SK-N-SH (cell line): ENCODE data around the gene TMEM150A. TPM values are rescaled to one million over a fixed set of nuclear protein-coding genes. Genes with fewer than 3 reads are reported as not detected.
A peak's percentile ranks its signal among the peaks of the same experiment; 100 is the strongest.

Experiments
- CTCF ChIA-PET: fragments of 300-600, 350-600 bp; formaldehyde crosslinking; extraction: SDS; loops from one replicate; lab custom pipeline; 2021; lab: Yijun Ruan, JAX
- POLR2A ChIA-PET: fragments of 350-600 bp; sonication (Branson Sonifier 250); formaldehyde crosslinking; extraction: SDS; loops from one replicate; lab custom pipeline; 2020; ENCODE audit warnings: antibody characterized with exemption, inconsistent platforms; lab: Yijun Ruan, JAX
- DNase-seq: peaks from one replicate; pipeline ENCODE4 v3.0.0; 2012
- H2AFZ ChIP-seq: fragments of 200-600 bp; sonication (generic); 2 replicates; pipeline ENCODE4 v1.8.1; 2016; ENCODE audit warnings: antibody characterized with exemption, mild to moderate bottlenecking, low read depth
- H3F3A ChIP-seq: fragments of 200-600 bp; sonication (generic); replicated peaks from 2 replicates; pipeline ENCODE3; 2016; ENCODE audit warnings: antibody characterized with exemption, mild to moderate bottlenecking; ENCODE audit not compliant: insufficient read depth
- H3K27ac ChIP-seq, 2 experiments: fragments of 200-500 bp in 1 of 2; fragments of 200-600 bp in 1 of 2; sonication (Bioruptor generic) in 1 of 2; sonication (generic), shearing (Covaris generic) in 1 of 2; 2 replicates each; pipeline versions ENCODE4 v1.5.1 to v1.6.1; 2014 to 2016; ENCODE audit warnings: low read depth in 2 of 2, inconsistent platforms in 1 of 2, low read length in 1 of 2, mild to moderate bottlenecking in 1 of 2, mixed read lengths in 1 of 2
- H3K27me3 ChIP-seq: fragments of 200-600 bp; sonication (generic), shearing (Covaris generic); 2 replicates; pipeline ENCODE4 v1.6.1; 2016; ENCODE audit warnings: mixed run types; ENCODE audit not compliant: insufficient read depth
- H3K36me3 ChIP-seq, 2 experiments: fragments of 200-500 bp in 1 of 2; fragments of 200-600 bp in 1 of 2; sonication (Bioruptor generic) in 1 of 2; sonication (generic) in 1 of 2; replicated peaks in 1 of 2; 2 replicates each; pipeline versions ENCODE3 to v1.5.1; 2014 to 2016; ENCODE audit warnings: low read length in 1 of 2, mild to moderate bottlenecking in 1 of 2; ENCODE audit not compliant: insufficient read depth in 2 of 2, control insufficient read depth in 1 of 2
- H3K4me1 ChIP-seq, 2 experiments: fragments of 200-500 bp in 1 of 2; fragments of 200-600 bp in 1 of 2; sonication (Bioruptor generic) in 1 of 2; sonication (generic), shearing (Covaris generic) in 1 of 2; 2 replicates each; pipeline versions ENCODE4 v1.5.1 to v1.6.1; 2014 to 2016; ENCODE audit warnings: low read depth in 1 of 2, low read length in 1 of 2, mixed run types in 1 of 2; ENCODE audit not compliant: insufficient read depth in 2 of 2, control insufficient read depth in 1 of 2
- H3K4me2 ChIP-seq: fragments of 200-600 bp; sonication (generic), shearing (Covaris generic); 2 replicates; pipeline ENCODE4 v1.6.1; 2017; ENCODE audit warnings: mixed run types
- H3K4me3 ChIP-seq, 2 experiments: fragments of 200-500 bp in 1 of 2; fragments of 200-600 bp in 1 of 2; sonication (Bioruptor generic) in 1 of 2; sonication (generic), shearing (Covaris generic) in 1 of 2; 2 replicates each; pipeline versions ENCODE4 v1.5.1 to v1.8.1; 2014 to 2016; ENCODE audit warnings: low read depth in 2 of 2, inconsistent platforms in 1 of 2, low read length in 1 of 2, mild to moderate bottlenecking in 1 of 2, mixed read lengths in 1 of 2, moderate library complexity in 1 of 2
- H3K79me2 ChIP-seq: fragments of 200-600 bp; sonication (generic); 2 replicates; pipeline ENCODE4 v1.8.1; 2017; ENCODE audit warnings: mild to moderate bottlenecking; ENCODE audit not compliant: insufficient read depth
- H3K9ac ChIP-seq: fragments of 200-600 bp; sonication (generic); 2 replicates; pipeline ENCODE4 v1.6.1; 2017; ENCODE audit warnings: mixed run types
- H3K9me2 ChIP-seq: fragments of 200-600 bp; sonication (generic); 2 replicates; pipeline ENCODE4 v1.6.1; 2017; ENCODE audit warnings: mixed run types
- H3K9me3 ChIP-seq: fragments of 200-600 bp; sonication (generic); 2 replicates; pipeline ENCODE4 v1.6.1; 2017; ENCODE audit warnings: mixed run types, mild to moderate bottlenecking, moderate library complexity
- H4K20me1 ChIP-seq: fragments of 200-600 bp; sonication (generic); 2 replicates; pipeline ENCODE4 v1.6.1; 2017; ENCODE audit warnings: mild to moderate bottlenecking, mixed run types; ENCODE audit not compliant: insufficient read depth
- CTCF ChIP-seq: fragments of 200-600 bp; sonication (generic); IDR thresholded peaks from 2 replicates; pipeline ENCODE4 v1.6.1; 2017; ENCODE audit warnings: antibody characterized with exemption, mild to moderate bottlenecking, moderate library complexity
- EZH2phosphoT487 ChIP-seq: fragments of 200-600 bp; sonication (generic); IDR thresholded peaks from 2 replicates; pipeline ENCODE4 v1.6.1; 2017; ENCODE audit warnings: low read depth, mixed run types, mild to moderate bottlenecking, antibody characterized with exemption, moderate library complexity, borderline replicate concordance
- FOSL2 ChIP-seq: IDR thresholded peaks from 2 replicates; pipeline ENCODE4 v1.4.0; 2012; ENCODE audit warnings: low read depth, mild to moderate bottlenecking, moderate library complexity, borderline replicate concordance
- FOXJ3 ChIP-seq: sonication (generic); formaldehyde crosslinking; IDR thresholded peaks from 2 replicates; pipeline ENCODE4 v1.5.1; 2020; ENCODE audit warnings: mild to moderate bottlenecking, missing genetic modification reagents
- GABPA ChIP-seq: IDR thresholded peaks from 2 replicates; pipeline ENCODE4 v1.4.0; 2012; ENCODE audit warnings: low read depth, mild to moderate bottlenecking
- GATA2 ChIP-seq: sonication (generic); formaldehyde crosslinking; IDR thresholded peaks from 2 replicates; pipeline ENCODE4 v1.5.0; 2020; ENCODE audit warnings: mild to moderate bottlenecking, missing genetic modification reagents
- IRF3 ChIP-seq: fragments of 150-350 bp; IDR thresholded peaks from 2 replicates; pipeline ENCODE4 v1.6.1; 2016; ENCODE audit warnings: mild to moderate bottlenecking, low read depth, low read length
- MAX ChIP-seq: IDR thresholded peaks from 2 replicates; pipeline ENCODE4 v1.4.0; 2012; ENCODE audit warnings: low read depth
- MEF2A ChIP-seq: IDR thresholded peaks from 2 replicates; pipeline ENCODE4 v1.4.0; 2012; ENCODE audit warnings: low read depth, borderline replicate concordance
- MXI1 ChIP-seq: IDR thresholded peaks from 2 replicates; pipeline ENCODE4 v1.6.1; 2012; ENCODE audit warnings: mild to moderate bottlenecking, low read depth, low read length, improper control_type of control experiment
- NFIC ChIP-seq: IDR thresholded peaks from 2 replicates; pipeline ENCODE4 v1.4.0; 2012; ENCODE audit warnings: borderline replicate concordance
- NRF1 ChIP-seq: IDR thresholded peaks from 2 replicates; pipeline ENCODE4 v1.6.1; 2012; ENCODE audit warnings: low read depth, mild to moderate bottlenecking, low read length
- PBX3 ChIP-seq: IDR thresholded peaks from 2 replicates; pipeline ENCODE4; 2012
- RAD21 ChIP-seq: IDR thresholded peaks from 2 replicates; pipeline ENCODE4 v1.6.1; 2012; ENCODE audit warnings: mild to moderate bottlenecking, low read length
- RCOR1 ChIP-seq: fragments of 150-350 bp; IDR thresholded peaks from 2 replicates; pipeline ENCODE4 v1.6.1; 2017; ENCODE audit warnings: antibody characterized with exemption, low read length
- REST ChIP-seq: IDR thresholded peaks from 2 replicates; pipeline ENCODE4 v1.6.1; 2012; ENCODE audit warnings: mild to moderate bottlenecking, low read depth, low read length, moderate library complexity
- RXRA ChIP-seq: IDR thresholded peaks from 2 replicates; pipeline ENCODE4 v1.4.0; 2012; ENCODE audit warnings: low read depth, mild to moderate bottlenecking, borderline replicate concordance
- SIN3A ChIP-seq: IDR thresholded peaks from 2 replicates; pipeline ENCODE4 v1.6.1; 2012; ENCODE audit warnings: low read depth, mild to moderate bottlenecking, low read length, moderate library complexity, borderline replicate concordance
- SMC3 ChIP-seq: IDR thresholded peaks from 2 replicates; pipeline ENCODE4 v1.6.1; 2012; ENCODE audit warnings: low read depth, low read length, improper control_type of control experiment
- TAF1 ChIP-seq: IDR thresholded peaks from 2 replicates; pipeline ENCODE4 v1.6.1; 2012; ENCODE audit warnings: low read depth, mild to moderate bottlenecking, low read length, moderate library complexity, borderline replicate concordance
- TEAD4 ChIP-seq: IDR thresholded peaks from 2 replicates; pipeline ENCODE4 v1.4.0; 2012; ENCODE audit warnings: mild to moderate bottlenecking, borderline replicate concordance; ENCODE audit not compliant: insufficient read depth
- YY1 ChIP-seq: IDR thresholded peaks from 2 replicates; pipeline ENCODE4 v1.4.0; 2012; ENCODE audit warnings: low read depth, mild to moderate bottlenecking
- WGBS: methylation state at CpG from one replicate; pipeline ENCODE4 v1.1.6; 2017; ENCODE audit warnings: low lambda C conversion rate; 5-methylcytosine and 5-hydroxymethylcytosine counted together
- polyA plus RNA-seq, 3 experiments: library from polyadenylated mRNA; depleted of rRNA; stranded (reverse); fragments of >200 nt; gene quantifications; 2 replicates each; pipeline ENCODE4 v1.2.3, GENCODE V29; 2012

TMEM150A gene
- polyA plus RNA-seq, 1 of the 3 experiments (the other 2 are of a cell fraction): 20.2 TPM

GRCh38 chr2:85551698-85552678 is 50.5 kb downstream of the TMEM150A start:
- TF ChIP-seq CTCF (peak; percentile 94), FOXJ3 (CRISPR knock-in tag) (no peak), MXI1 (no peak), IRF3 (no peak), GATA2 (CRISPR knock-in tag) (no peak), RCOR1 (0 out of 2 replicates have a peak, but pooled peaks have one; percentile 8), MEF2A (no peak), RAD21 (peak; percentile 97), SIN3A (0 out of 2 replicates have a peak, but pooled peaks have one; percentile 37), REST (no peak), TEAD4 (no peak), PBX3 (no peak), FOSL2 (no peak), EZH2phosphoT487 (no peak), GABPA (no peak), NFIC (no peak), SMC3 (peak; percentile 99), NRF1 (no peak), TAF1 (no peak), MAX (no peak), YY1 (no peak), RXRA (no peak)
- no peaks in the 10 kb centered on the region for H3K9me2 ChIP-seq
- H3K27me3 ChIP-seq: no peaks in the 10 kb centered on the region
- peaks cover 36% of the 10 kb centered on the region for H3F3A ChIP-seq
- no peak overlapping the region for H2AFZ ChIP-seq
- H3K36me3 ChIP-seq: peaks cover 25 to 42% of the 10 kb centered on the region in 2 experiments
- peaks cover 0 to 13% of the 10 kb centered on the region in 2 experiments; a peak in 2 of 4 replicates for H3K4me1 ChIP-seq
- H3K27ac ChIP-seq: no peak overlapping the region
- ChIA-PET POLR2A (interaction anchor here (0.7 to 8.2 kb wide), 9 partner anchors 9 to 252 kb away, joined by 3 to 87 read pairs (median 4); partner anchors contain the start of genes ELMOD3, GGCX, MAT2A and RETSAT), CTCF (interaction anchor here (0.5 to 16.6 kb wide), 43 partner anchors 8 to 253 kb away, joined by 3 to 364 read pairs (median 4); partner anchors contain the start of genes CAPG, MAT2A, SH2D6 and TMEM150A)
- WGBS: 59% methylated on average over 9 of the region's 9 CpGs
- H3K4me3 ChIP-seq: no peak overlapping the region
- no peaks in the 10 kb centered on the region for H3K9me3 ChIP-seq
- no peak overlapping the region for H3K4me2 ChIP-seq
- peak; percentile 73 for DNase-seq
- no peaks in the 10 kb centered on the region for H4K20me1 ChIP-seq
- no peak overlapping the region for H3K9ac ChIP-seq
- peaks cover 4% of the 10 kb centered on the region; the same call in 1 of the 2 replicates for H3K79me2 ChIP-seq
